Upper lobe of left lung (tissue), 4 donors: ENCODE data around the gene TEX35.

ENCODE experiments used
- EP300 ChIP-seq, 4 donors: sonication (generic); formaldehyde crosslinking; IDR thresholded peaks; one replicate each; pipeline ENCODE4 v1.5.1; 2017; ENCODE audit warnings: antibody characterized with exemption in 4 of 4, control low read depth in 2 of 4
- POLR2A ChIP-seq, 4 donors: fragments of 450-650 bp; IDR thresholded peaks; one replicate each; pipeline ENCODE4 v1.5.1; 2016 to 2017; ENCODE audit warnings: antibody characterized with exemption in 4 of 4, mild to moderate bottlenecking in 2 of 4
- POLR2AphosphoS5 ChIP-seq, 2 donors: sonication (generic); formaldehyde crosslinking; IDR thresholded peaks; one replicate each; pipeline ENCODE4 v1.5.1; 2017; ENCODE audit warnings: antibody characterized with exemption in 2 of 2

DNA sequence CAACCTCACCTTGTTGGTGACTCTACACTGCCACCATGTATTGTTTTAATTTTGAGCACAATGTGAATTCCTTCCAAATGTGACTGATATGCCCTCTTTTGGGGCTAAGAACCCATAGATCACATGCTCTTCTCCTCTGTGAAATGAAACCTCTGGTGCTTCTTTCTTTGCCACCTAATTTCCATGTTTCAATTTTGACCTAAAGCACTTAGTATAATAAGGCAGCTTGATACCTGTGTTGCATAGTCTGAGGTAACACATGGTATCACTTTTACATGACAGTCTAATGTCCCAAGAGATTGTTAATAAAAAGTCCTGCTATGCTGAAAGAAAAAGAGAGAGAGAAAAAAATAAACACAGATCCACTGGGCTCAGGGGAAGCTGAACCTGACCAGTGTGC lies 40.4 kb upstream of the TEX35 start:
- TF ChIP-seq POLR2AphosphoS5 (IDR thresholded peaks at IDR 0.05) (no peak), POLR2A (IDR thresholded peaks at IDR 0.05) (no peak), EP300 (IDR thresholded peaks at IDR 0.05) (no peak)
